ENCODE results near the gene GYPC.

DNA sequence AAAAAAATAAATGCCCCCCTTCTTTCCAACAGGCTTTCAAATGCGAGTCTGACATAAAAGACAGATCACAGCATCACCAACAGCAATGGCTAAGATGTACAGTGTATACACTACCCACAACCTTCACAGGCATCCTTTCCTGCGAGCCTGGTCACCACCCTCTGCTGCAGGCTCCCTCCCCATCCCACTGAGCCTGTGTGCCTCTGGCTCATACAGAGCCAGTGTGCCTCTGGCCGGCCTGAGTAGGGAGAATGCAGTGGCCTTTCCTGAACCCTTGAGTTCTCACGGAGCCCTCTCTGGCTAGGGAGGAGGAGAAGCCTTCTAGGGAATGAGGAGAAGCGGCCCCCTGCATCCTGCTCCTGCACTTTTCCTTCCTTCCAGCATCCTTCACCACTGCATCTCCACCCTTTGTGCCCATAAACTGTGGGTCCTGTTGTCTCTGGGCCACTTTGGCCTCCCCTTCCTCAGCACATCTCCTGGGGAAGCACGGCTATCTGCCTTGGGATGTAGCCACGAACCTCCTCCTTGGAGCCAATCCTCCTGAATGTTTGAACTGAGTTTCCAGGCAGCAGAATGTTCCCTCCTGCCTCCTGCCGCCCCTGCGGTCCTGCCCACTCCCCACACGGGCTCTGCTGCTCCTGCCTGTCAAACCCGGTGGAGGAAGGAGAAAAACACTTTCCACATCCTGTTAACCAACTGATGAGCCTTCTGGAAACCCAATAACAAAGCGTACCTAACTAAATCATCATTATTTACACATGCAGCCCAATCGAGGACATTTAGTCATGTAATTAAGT is 22.5 kb downstream of the GYPC start:
- TF ChIP-seq, protein P1, sequence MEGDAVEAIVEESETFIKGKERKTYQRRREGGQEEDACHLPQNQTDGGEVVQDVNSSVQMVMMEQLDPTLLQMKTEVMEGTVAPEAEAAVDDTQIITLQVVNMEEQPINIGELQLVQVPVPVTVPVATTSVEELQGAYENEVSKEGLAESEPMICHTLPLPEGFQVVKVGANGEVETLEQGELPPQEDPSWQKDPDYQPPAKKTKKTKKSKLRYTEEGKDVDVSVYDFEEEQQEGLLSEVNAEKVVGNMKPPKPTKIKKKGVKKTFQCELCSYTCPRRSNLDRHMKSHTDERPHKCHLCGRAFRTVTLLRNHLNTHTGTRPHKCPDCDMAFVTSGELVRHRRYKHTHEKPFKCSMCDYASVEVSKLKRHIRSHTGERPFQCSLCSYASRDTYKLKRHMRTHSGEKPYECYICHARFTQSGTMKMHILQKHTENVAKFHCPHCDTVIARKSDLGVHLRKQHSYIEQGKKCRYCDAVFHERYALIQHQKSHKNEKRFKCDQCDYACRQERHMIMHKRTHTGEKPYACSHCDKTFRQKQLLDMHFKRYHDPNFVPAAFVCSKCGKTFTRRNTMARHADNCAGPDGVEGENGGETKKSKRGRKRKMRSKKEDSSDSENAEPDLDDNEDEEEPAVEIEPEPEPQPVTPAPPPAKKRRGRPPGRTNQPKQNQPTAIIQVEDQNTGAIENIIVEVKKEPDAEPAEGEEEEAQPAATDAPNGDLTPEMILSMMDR (IDR thresholded peaks at IDR 0.05): no peak
- TF ChIP-seq POLR2A (IDR thresholded peaks at IDR 0.05): no peak
